Measurements from ENCODE around the gene CHCHD1.
A peak's percentile ranks its signal among the peaks of the same experiment; 100 is the strongest.

DNA sequence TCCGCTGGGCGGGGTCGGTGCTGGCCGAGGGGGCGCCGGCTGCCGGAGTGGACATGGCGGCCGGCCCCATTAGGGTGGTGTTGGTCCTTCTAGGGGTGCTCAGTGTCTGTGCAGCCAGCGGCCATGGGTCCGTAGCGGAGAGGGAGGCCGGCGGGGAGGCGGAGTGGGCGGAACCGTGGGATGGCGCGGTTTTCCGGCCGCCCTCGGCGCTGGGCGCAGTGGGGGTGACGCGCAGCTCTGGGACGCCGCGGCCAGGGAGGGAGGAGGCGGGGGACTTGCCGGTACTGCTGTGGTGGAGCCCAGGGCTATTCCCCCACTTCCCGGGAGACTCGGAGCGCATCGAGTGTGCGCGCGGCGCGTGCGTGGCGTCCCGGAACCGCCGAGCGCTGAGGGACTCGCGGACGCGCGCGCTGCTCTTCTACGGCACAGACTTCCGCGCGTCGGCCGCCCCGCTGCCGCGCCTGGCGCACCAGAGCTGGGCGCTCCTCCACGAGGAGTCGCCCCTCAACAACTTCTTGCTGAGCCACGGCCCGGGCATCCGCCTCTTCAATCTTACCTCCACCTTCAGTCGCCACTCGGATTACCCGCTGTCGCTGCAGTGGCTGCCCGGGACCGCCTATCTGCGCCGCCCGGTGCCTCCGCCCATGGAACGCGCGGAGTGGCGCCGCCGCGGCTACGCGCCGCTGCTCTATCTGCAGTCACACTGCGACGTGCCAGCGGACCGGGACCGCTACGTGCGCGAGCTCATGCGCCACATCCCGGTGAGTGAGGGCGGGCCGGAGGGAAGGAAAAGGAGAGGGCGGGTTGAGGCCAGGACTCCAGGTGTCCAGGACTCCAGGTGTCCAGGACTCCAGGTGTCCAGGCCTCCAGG is 9.3 kb upstream of the CHCHD1 start:
- TF ChIP-seq POLR2A (IDR thresholded peaks at IDR 0.05): peak; percentile 73 to 85
- TF ChIP-seq POLR2AphosphoS5 (IDR thresholded peaks at IDR 0.05): peak in 2 of 3 donors; percentile 6 to 50

All from suprapubic skin (tissue), 4 donors.